Upper lobe of left lung (tissue), 6 donors: ENCODE measurements around the gene CFI. TPM values are rescaled to one million over a fixed set of nuclear protein-coding genes. Genes with fewer than 3 reads are reported as not detected.

Experiments
- ATAC-seq, 2 donors: fragments of 200-7000 bp; cut with Tn5 transposase; one replicate each; pipeline ENCODE4 v1.9.1; 2022; ENCODE audit warnings: mild to moderate bottlenecking in 2 of 2, moderate library complexity in 2 of 2; ENCODE audit not compliant: low FRiP score in 2 of 2
- DNase-seq, 2 donors: peaks; one replicate each; pipeline ENCODE4 v3.0.0-alpha.2; 2019 to 2020
- H3K27ac ChIP-seq, 4 donors: fragments of 200-600 bp; sonication (generic); one replicate each; pipeline ENCODE4 v1.5.1; 2016 to 2019
- H3K27me3 ChIP-seq, 4 donors: fragments of 200-600 bp; sonication (generic); one replicate each; pipeline ENCODE4 v1.5.1; 2017 to 2019
- H3K36me3 ChIP-seq, 4 donors: fragments of 200-600 bp; sonication (generic); one replicate each; pipeline ENCODE4 v1.5.1; 2016 to 2019
- H3K4me1 ChIP-seq, 4 donors: fragments of 200-600 bp; sonication (generic); one replicate each; pipeline ENCODE4 v1.5.1; 2018 to 2019
- H3K4me3 ChIP-seq, 4 donors: fragments of 200-600 bp; sonication (generic); one replicate each; pipeline ENCODE4 v1.5.1; 2017 to 2019; ENCODE audit warnings: mild to moderate bottlenecking in 2 of 4, moderate library complexity in 1 of 4
- H3K9me3 ChIP-seq, 4 donors: fragments of 200-600 bp; sonication (generic); one replicate each; pipeline ENCODE4 v1.5.1; 2018 to 2019
- EP300 ChIP-seq, 4 donors: sonication (generic); formaldehyde crosslinking; IDR thresholded peaks; one replicate each; pipeline ENCODE4 v1.5.1; 2017; ENCODE audit warnings: antibody characterized with exemption in 4 of 4, control low read depth in 2 of 4
- POLR2A ChIP-seq, 4 donors: fragments of 450-650 bp; IDR thresholded peaks; one replicate each; pipeline ENCODE4 v1.5.1; 2016 to 2017; ENCODE audit warnings: antibody characterized with exemption in 4 of 4, mild to moderate bottlenecking in 2 of 4
- POLR2AphosphoS5 ChIP-seq, 2 donors: sonication (generic); formaldehyde crosslinking; IDR thresholded peaks; one replicate each; pipeline ENCODE4 v1.5.1; 2017; ENCODE audit warnings: antibody characterized with exemption in 2 of 2
- WGBS, 2 donors: methylation state at CpG; one replicate each; pipeline ENCODE4 v1.1.5; 2017 to 2018; 5-methylcytosine and 5-hydroxymethylcytosine counted together
- total RNA-seq, 6 donors: library from RNA; depleted of rRNA in 4 of 6; stranded (reverse); fragments of >200 nt in 4 of 6; gene quantifications; one replicate each; pipeline versions ENCODE4 v1.1.0 to v1.2.1, GENCODE V29; 2016 to 2021
- TF ChIP-seq, protein P1 (sequence below), 6 experiments: fragments of 450-650 bp in 4 of 6; fragments of 200-600 bp in 2 of 6; sonication (generic) in 2 of 6; IDR thresholded peaks; one replicate each; pipeline ENCODE4 v1.5.1; 2016 to 2019; ENCODE audit warnings: antibody characterized with exemption in 6 of 6
- donor health status: DM: no; HTN: no; CAD: no; lungs with moderate emphysema.
- donor health status: DM: no; HTN: yes; CAD: no; lungs with severe emphysema.

The CFI gene
- total RNA-seq, 6 donors from 2014 or later, result 20.2 to 122 (median 53.3) TPM

DNA sequence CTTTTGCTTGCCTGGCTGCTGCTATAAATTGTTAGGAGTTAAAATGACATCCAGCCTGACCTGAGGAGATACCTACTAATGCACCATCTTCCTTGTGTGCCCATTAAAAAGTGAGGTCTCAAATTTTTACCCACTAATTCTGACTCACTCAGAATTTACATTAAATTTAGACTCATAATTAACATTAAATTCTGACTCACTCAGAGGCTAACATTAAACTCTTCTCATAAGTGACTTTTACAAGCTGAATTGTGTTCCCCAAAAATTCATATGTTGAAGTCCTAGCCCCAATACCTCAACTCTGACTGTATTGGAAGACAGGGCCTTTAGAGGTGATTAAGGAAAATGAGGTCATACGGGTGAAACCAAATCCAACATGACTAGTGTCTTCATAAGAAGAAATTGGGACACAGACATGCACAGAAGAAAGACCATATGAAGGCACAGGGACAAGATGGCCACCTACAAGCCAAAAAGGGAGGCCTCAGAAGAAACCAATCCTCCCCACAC, 110.3 kb downstream of the CFI start:
- WGBS, 2 donors, result 94 to 95% methylated on average over 1 of the region's 1 CpG
- peaks cover 0 to 59% (median 32%) of the 10 kb centered on the region in 4 donors for H3K36me3 ChIP-seq
- TF ChIP-seq, protein P1, sequence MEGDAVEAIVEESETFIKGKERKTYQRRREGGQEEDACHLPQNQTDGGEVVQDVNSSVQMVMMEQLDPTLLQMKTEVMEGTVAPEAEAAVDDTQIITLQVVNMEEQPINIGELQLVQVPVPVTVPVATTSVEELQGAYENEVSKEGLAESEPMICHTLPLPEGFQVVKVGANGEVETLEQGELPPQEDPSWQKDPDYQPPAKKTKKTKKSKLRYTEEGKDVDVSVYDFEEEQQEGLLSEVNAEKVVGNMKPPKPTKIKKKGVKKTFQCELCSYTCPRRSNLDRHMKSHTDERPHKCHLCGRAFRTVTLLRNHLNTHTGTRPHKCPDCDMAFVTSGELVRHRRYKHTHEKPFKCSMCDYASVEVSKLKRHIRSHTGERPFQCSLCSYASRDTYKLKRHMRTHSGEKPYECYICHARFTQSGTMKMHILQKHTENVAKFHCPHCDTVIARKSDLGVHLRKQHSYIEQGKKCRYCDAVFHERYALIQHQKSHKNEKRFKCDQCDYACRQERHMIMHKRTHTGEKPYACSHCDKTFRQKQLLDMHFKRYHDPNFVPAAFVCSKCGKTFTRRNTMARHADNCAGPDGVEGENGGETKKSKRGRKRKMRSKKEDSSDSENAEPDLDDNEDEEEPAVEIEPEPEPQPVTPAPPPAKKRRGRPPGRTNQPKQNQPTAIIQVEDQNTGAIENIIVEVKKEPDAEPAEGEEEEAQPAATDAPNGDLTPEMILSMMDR (IDR thresholded peaks at IDR 0.05), result no peak
- no peak for TF ChIP-seq POLR2AphosphoS5 (IDR thresholded peaks at IDR 0.05)
- TF ChIP-seq POLR2A (IDR thresholded peaks at IDR 0.05), result no peak
- TF ChIP-seq EP300 (IDR thresholded peaks at IDR 0.05), result no peak

More for the DNA sequence above, 110.3 kb downstream of the CFI start:
- Histone ChIP-seq H3K27me3 (no peaks in the 10 kb centered on the region), H3K9me3 (no peaks in the 10 kb centered on the region), H3K4me1 (no peaks in the 10 kb centered on the region), H3K4me3 (no peak overlapping the region), H3K27ac (no peak overlapping the region)
- DNase-seq (no peak), ATAC-seq (no peak)

Other genes starting within 250 kb of the CFI start
- gene MCUB, start 241.8 kb downstream of the CFI start, total RNA-seq, result 10 to 100 TPM in 5 of 6 donors, 1 to 10 TPM in 1; 8.8 to 37.9 (median 19.4) TPM
- 10 to 100 TPM; 12.1 to 29.5 (median 15.5) TPM for gene CASP6, start 98.6 kb downstream of the CFI start, total RNA-seq
- 10 to 100 TPM in 5 of 6 donors, 1 to 10 TPM in 1; 8.4 to 34.2 (median 24.1) TPM for gene PLA2G12A, start 71.9 kb downstream of the CFI start, total RNA-seq
- gene GAR1, start 13.8 kb upstream of the CFI start, total RNA-seq, result 10 to 100 TPM in 2 of 6 donors, 1 to 10 TPM in 4; 2.1 to 14.6 (median 9.1) TPM
- under 1 TPM in 1 of 6 donors, not detected in 5; 0.46 TPM for gene RRH, start 26.0 kb upstream of the CFI start, total RNA-seq
- gene LRIT3, start 46.1 kb upstream of the CFI start, total RNA-seq, result 1 to 10 TPM in 1 of 6 donors, under 1 TPM in 4, not detected in 1; 0.20 to 1.0 (median 0.46) TPM
- 10 to 100 TPM in 1 of 6 donors, 1 to 10 TPM in 5; 1.5 to 10.1 (median 5.3) TPM for gene EGF, start 110.9 kb upstream of the CFI start, total RNA-seq